K562 (cell line): ENCODE data around the gene MAP3K4. TPM values are rescaled to one million over a fixed set of nuclear protein-coding genes. Genes with fewer than 3 reads are reported as not detected.

ENCODE experiments used
- ATAC-seq: fragments of 200-7000 bp; cut with Tn5 transposase; 3 replicates; pipeline ENCODE4 v1.9.1; 2020; ENCODE audit warnings: moderate library complexity
- BruUV-seq: library from RNA; stranded (reverse); fragments of 400-500 nt; replicated peaks from 2 replicates; lab custom pipeline; 2021; lab: Mats Ljungman, UMichigan
- CTCF ChIA-PET: fragments of 300-600 bp; formaldehyde crosslinking; extraction: SDS; loops from one replicate; lab custom pipeline; 2021; ENCODE audit warnings: low intra/inter-chr PET ratio; lab: Yijun Ruan, JAX
- POLR2A ChIA-PET: fragments of 300-600, 350-650 bp; sonication (Branson Sonifier 250); formaldehyde crosslinking; extraction: SDS; loops from one replicate; lab custom pipeline; 2021; ENCODE audit warnings: antibody characterized with exemption, inconsistent platforms; lab: Yijun Ruan, JAX
- DNase-seq, 4 experiments: peaks; one replicate each; pipeline versions ENCODE4 v3.0.0 to v3.0.0-alpha.2; 2011 to 2018; ENCODE audit warnings: low spot score in 3 of 4, mixed read lengths in 3 of 4; ENCODE audit errors: extremely low read depth in 1 of 4
- FAIRE-seq: peaks from 2 replicates; lab custom pipeline; 2011; peaks lifted over from hg19 to GRCh38; lab: Jason Lieb, UNC
- H2AFZ ChIP-seq: 2 replicates; pipeline ENCODE4 v1.6.0; 2011; ENCODE audit warnings: low read depth, low read length, control low read depth, inconsistent platforms
- H3K27ac ChIP-seq: fragments of 200-600 bp; 3 replicates; pipeline ENCODE4 v1.8.0; 2011; ENCODE audit warnings: low read depth, mild to moderate bottlenecking, control low read depth, inconsistent platforms, low read length, moderate library complexity, mixed read lengths; ENCODE audit errors: extremely low read depth
- H3K27me3 ChIP-seq, 2 experiments: fragments of 300-600 bp in 1 of 2; 2 replicates in 1 of 2; 3 replicates in 1 of 2; pipeline versions ENCODE4 v1.6.0 to v1.8.0; 2011; ENCODE audit warnings: inconsistent platforms in 2 of 2, low read length in 2 of 2, mild to moderate bottlenecking in 1 of 2, mixed read lengths in 1 of 2, moderate library complexity in 1 of 2; ENCODE audit not compliant: control insufficient read depth in 2 of 2, insufficient read depth in 2 of 2
- H3K36me3 ChIP-seq: fragments of 300-600 bp; 3 replicates; pipeline ENCODE4 v1.8.0; 2011; ENCODE audit warnings: mild to moderate bottlenecking, low read length, inconsistent platforms; ENCODE audit not compliant: control insufficient read depth, insufficient read depth
- H3K4me1 ChIP-seq, 2 experiments: fragments of 200-600 bp in 1 of 2; replicated peaks in 1 of 2; 2 replicates in 1 of 2; 3 replicates in 1 of 2; pipeline versions ENCODE4 v1.5.1 to v1.8.0; 2011; ENCODE audit warnings: inconsistent platforms in 2 of 2, low read length in 2 of 2, mild to moderate bottlenecking in 1 of 2, mixed read lengths in 1 of 2, moderate library complexity in 1 of 2; ENCODE audit not compliant: control insufficient read depth in 2 of 2, insufficient read depth in 2 of 2
- H3K4me2 ChIP-seq: 2 replicates; pipeline ENCODE4 v1.6.1; 2011; ENCODE audit warnings: low read length, control low read depth, inconsistent platforms, mixed read lengths; ENCODE audit not compliant: insufficient read depth
- H3K4me3 ChIP-seq: fragments of 200-600 bp; sonication (generic), shearing (Covaris generic); 2 replicates; pipeline ENCODE4 v1.5.1; 2016; ENCODE audit warnings: control low read depth, inconsistent platforms
- H3K79me2 ChIP-seq: fragments of 200-600 bp; 3 replicates; pipeline ENCODE4 v1.8.0; 2011; ENCODE audit warnings: low read length, inconsistent platforms; ENCODE audit not compliant: control insufficient read depth, insufficient read depth
- H3K9ac ChIP-seq, 2 experiments: 2 replicates each; pipeline versions ENCODE4 v1.6.0 to v1.6.1; 2011; ENCODE audit warnings: low read depth in 2 of 2, low read length in 2 of 2, control low read depth in 1 of 2, inconsistent platforms in 1 of 2, mild to moderate bottlenecking in 1 of 2, mixed read lengths in 1 of 2; ENCODE audit not compliant: insufficient read depth in 1 of 2
- H3K9me1 ChIP-seq: one replicate; pipeline ENCODE4 v1.6.0; 2011; ENCODE audit warnings: inconsistent platforms, mild to moderate bottlenecking, low read length, moderate library complexity; ENCODE audit not compliant: control insufficient read depth, insufficient read depth
- H3K9me3 ChIP-seq: replicated peaks from 2 replicates; pipeline ENCODE4 v1.5.1; 2011; ENCODE audit warnings: low read depth, low read length, inconsistent platforms; ENCODE audit not compliant: control insufficient read depth, insufficient read depth
- H4K20me1 ChIP-seq: replicated peaks from 2 replicates; pipeline ENCODE4 v1.6.1; 2011; ENCODE audit warnings: low read length, inconsistent platforms, mixed read lengths; ENCODE audit not compliant: control insufficient read depth, insufficient read depth
- CEBPG ChIP-seq, 3 experiments: fragments of 200-800 bp in 1 of 3; sonication (Bioruptor generic) in 1 of 3; sonication (generic) in 1 of 3; formaldehyde crosslinking in 1 of 3; IDR thresholded peaks in 2 of 3; conservative IDR thresholded peaks in 1 of 3; 2 replicates each; pipeline versions ENCODE4 v1.6.1 to v1.8.0; 2016 to 2022; ENCODE audit warnings: missing compliant biosample characterization in 2 of 3, missing genetic modification characterization in 2 of 3, mild to moderate bottlenecking in 1 of 3, missing genetic modification reagents in 1 of 3
- FOSL1 ChIP-seq: fragments of 200-800 bp; sonication (Bioruptor generic); conservative IDR thresholded peaks from 2 replicates; pipeline ENCODE4 v1.6.1; 2016; ENCODE audit warnings: missing genetic modification characterization, missing compliant biosample characterization
- FOXK2 ChIP-seq, 2 experiments: fragments of 450-650 bp; IDR thresholded peaks in 1 of 2; conservative IDR thresholded peaks in 1 of 2; 2 replicates each; pipeline ENCODE4 v1.6.1; 2016; ENCODE audit warnings: low read depth in 2 of 2, mild to moderate bottlenecking in 1 of 2
- HNRNPUL1 ChIP-seq: fragments of 200-400 bp; formaldehyde crosslinking; IDR thresholded peaks from 2 replicates; pipeline ENCODE4 v1.6.1; 2017; ENCODE audit warnings: low read length
- RBFOX2 ChIP-seq: fragments of 200-400 bp; formaldehyde crosslinking; IDR thresholded peaks from 2 replicates; pipeline ENCODE4 v1.6.1; 2017; ENCODE audit warnings: low read depth, mild to moderate bottlenecking, low read length, moderate library complexity
- ZNF124 ChIP-seq: sonication (generic); formaldehyde crosslinking; IDR thresholded peaks from 2 replicates; pipeline ENCODE4 v1.8.1; 2022; ENCODE audit warnings: missing genetic modification reagents
- WGBS: fragments of 100-300 bp; shearing (Covaris generic); methylation state at CpG from one replicate; pipeline ENCODE4 v1.1.6; 2016; ENCODE audit warnings: low coverage, mixed read lengths; ENCODE audit not compliant: insufficient coverage; ENCODE audit errors: missing lambda C conversion rate; 5-methylcytosine and 5-hydroxymethylcytosine counted together
- in situ Hi-C: fragments of 300-500 bp; cut with MboI; formaldehyde crosslinking; loops from 4 replicates; pipeline ENCODE4 v1.15.0; 2018; ENCODE audit warnings: inconsistent platforms, mixed read lengths
- intact Hi-C: fragments of 100-400 bp; cut with micrococcal nuclease; formaldehyde crosslinking; loops from 2 replicates; pipeline ENCODE4 v1.14.2; 2022
- polyA plus RNA-seq, 8 experiments: library from polyadenylated mRNA; depleted of rRNA in 4 of 8; stranded (reverse) in 5 of 8; unstranded in 3 of 8; fragments of >200 nt; fragmentation: Nextera tagmentation in 2 of 8; fragmentation: Illumina TruSeq in 1 of 8; extraction: Ambion mirVana in 2 of 8; extraction: Trizol in 1 of 8; gene quantifications; 2 replicates each; pipeline versions ENCODE4 v1.2.1 to v1.2.3, GENCODE V29; 2011 to 2014; ENCODE audit warnings: inconsistent platforms in 1 of 8, missing spikeins in 1 of 8
- total RNA-seq, 7 experiments: library from RNA; depleted of rRNA in 6 of 7; stranded (reverse); fragments of >200 nt in 6 of 7; fragmentation: Illumina TruSeq in 2 of 7; extraction: Trizol in 2 of 7; gene quantifications; 2 replicates each; pipeline versions ENCODE4 v1.2.1 to v1.2.3, GENCODE V29; 2011 to 2021; ENCODE audit warnings: low replicate concordance in 1 of 7
- TF ChIP-seq, protein P1 (sequence below), 3 experiments: fragments of 200-800 bp in 1 of 3; fragments of 250-450 bp in 1 of 3; fragments of 450-650 bp in 1 of 3; sonication (Bioruptor Pico) in 1 of 3; sonication (Bioruptor generic) in 1 of 3; formaldehyde crosslinking in 1 of 3; IDR thresholded peaks; 2 replicates each; pipeline versions ENCODE4 v1.6.1 to v1.8.0; 2016 to 2022; ENCODE audit warnings: mild to moderate bottlenecking in 2 of 3, missing genetic modification characterization in 2 of 3, missing compliant biosample characterization in 1 of 3, moderate library complexity in 1 of 3
- TF ChIP-seq, protein P2 (sequence below): fragments of 450-650 bp; IDR thresholded peaks from 2 replicates; pipeline ENCODE4 v1.6.1; 2014; ENCODE audit warnings: low read depth, mild to moderate bottlenecking, moderate library complexity, borderline replicate concordance

MAP3K4 gene
- total and polyA plus RNA-seq, 9 of the 15 experiments (the other 6 are each of a cell fraction or from before 2014, with no cell fraction given), result 21.0 to 77.2 (median 48.9) TPM

DNA sequence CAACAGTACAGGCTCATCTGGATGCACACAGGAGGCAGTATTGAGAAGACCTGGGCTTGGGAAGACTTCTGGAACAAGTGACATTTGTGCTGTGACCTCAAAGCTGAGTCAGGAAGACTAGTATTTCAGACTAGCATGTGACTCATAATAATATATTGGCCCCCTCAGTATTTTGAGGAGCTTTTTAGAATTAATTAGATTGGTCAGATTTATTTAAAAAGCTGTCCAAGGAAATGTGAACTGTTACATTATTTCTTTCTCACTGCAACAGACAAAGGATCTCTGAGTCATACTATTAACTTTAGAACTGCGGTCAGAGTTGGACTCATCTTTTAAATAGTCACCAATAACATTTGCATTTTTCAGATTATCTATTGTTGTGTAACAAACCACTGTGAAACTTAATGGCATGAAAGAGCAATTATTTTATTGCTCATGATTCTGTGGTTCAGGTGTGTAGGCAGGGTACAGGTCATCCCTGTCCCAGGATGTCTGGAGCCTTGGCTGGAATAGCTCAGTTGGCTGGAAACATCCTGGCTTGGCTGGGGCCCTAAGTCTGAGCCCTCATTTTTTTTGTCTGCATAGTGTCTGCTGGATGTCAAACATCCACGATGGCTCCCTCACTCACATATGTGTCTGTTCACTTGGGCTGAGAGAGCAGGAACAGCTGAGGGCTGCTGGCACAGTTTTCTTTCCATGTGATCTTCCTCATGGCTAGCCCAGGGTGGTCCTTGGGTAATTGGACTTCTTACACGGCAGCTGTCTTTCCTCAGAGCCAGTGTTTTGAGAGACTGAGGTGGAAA is 46.9 kb downstream of the MAP3K4 start:
- Histone ChIP-seq H3K9ac (no peak overlapping the region; a peak in 1 of 4 replicates), H3K4me2 (no peak overlapping the region), H3K9me1 (no peaks in the 10 kb centered on the region), H3K27me3 (no peaks in the 10 kb centered on the region), H3K4me3 (no peak overlapping the region), H3K27ac (no peak overlapping the region), H3K79me2 (peaks cover 11% of the 10 kb centered on the region), H2AFZ (no peak overlapping the region), H3K9me3 (no peaks in the 10 kb centered on the region), H3K4me1 (peaks cover 0 to 6% of the 10 kb centered on the region in 2 experiments; a peak in 3 of 5 replicates), H4K20me1 (no peaks in the 10 kb centered on the region), H3K36me3 (peaks cover 82% of the 10 kb centered on the region)
- ATAC-seq (0 out of 3 replicates have a peak, but pooled peaks have one; percentile 16), DNase-seq (no peak), FAIRE-seq (no peak)
- 84% methylated on average over 3 of the region's 3 CpGs for WGBS
- CTCF ChIA-PET, result no interaction called here
- TF ChIP-seq, protein P1, sequence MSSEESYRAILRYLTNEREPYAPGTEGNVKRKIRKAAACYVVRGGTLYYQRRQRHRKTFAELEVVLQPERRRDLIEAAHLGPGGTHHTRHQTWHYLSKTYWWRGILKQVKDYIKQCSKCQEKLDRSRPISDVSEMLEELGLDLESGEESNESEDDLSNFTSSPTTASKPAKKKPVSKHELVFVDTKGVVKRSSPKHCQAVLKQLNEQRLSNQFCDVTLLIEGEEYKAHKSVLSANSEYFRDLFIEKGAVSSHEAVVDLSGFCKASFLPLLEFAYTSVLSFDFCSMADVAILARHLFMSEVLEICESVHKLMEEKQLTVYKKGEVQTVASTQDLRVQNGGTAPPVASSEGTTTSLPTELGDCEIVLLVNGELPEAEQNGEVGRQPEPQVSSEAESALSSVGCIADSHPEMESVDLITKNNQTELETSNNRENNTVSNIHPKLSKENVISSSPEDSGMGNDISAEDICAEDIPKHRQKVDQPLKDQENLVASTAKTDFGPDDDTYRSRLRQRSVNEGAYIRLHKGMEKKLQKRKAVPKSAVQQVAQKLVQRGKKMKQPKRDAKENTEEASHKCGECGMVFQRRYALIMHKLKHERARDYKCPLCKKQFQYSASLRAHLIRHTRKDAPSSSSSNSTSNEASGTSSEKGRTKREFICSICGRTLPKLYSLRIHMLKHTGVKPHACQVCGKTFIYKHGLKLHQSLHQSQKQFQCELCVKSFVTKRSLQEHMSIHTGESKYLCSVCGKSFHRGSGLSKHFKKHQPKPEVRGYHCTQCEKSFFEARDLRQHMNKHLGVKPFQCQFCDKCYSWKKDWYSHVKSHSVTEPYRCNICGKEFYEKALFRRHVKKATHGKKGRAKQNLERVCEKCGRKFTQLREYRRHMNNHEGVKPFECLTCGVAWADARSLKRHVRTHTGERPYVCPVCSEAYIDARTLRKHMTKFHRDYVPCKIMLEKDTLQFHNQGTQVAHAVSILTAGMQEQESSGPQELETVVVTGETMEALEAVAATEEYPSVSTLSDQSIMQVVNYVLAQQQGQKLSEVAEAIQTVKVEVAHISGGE (CRISPR knock-in tag; IDR thresholded peaks at IDR 0.05), result no peak
- TF ChIP-seq, protein P2, sequence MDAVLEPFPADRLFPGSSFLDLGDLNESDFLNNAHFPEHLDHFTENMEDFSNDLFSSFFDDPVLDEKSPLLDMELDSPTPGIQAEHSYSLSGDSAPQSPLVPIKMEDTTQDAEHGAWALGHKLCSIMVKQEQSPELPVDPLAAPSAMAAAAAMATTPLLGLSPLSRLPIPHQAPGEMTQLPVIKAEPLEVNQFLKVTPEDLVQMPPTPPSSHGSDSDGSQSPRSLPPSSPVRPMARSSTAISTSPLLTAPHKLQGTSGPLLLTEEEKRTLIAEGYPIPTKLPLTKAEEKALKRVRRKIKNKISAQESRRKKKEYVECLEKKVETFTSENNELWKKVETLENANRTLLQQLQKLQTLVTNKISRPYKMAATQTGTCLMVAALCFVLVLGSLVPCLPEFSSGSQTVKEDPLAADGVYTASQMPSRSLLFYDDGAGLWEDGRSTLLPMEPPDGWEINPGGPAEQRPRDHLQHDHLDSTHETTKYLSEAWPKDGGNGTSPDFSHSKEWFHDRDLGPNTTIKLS, result no peak
- TF ChIP-seq CEBPG (CRISPR knock-in tag; IDR thresholded peaks at IDR 0.05), result no peak
- 0 out of 4 replicates have a peak, but pooled peaks of 1 of the 2 experiments have one; percentile 21 for TF ChIP-seq CEBPG (tag; conservative IDR thresholded peaks at IDR 0.05 in 1 of 2, IDR thresholded peaks at IDR 0.05 in 1 of 2)
- 0 out of 2 replicates have a peak, but pooled peaks have one; percentile 37 for TF ChIP-seq HNRNPUL1
- TF ChIP-seq FOXK2 (conservative IDR thresholded peaks at IDR 0.05 in 1 of 2, IDR thresholded peaks at IDR 0.05 in 1 of 2; ENCODE audit: low read depth in 2 of 2), result no peak
- TF ChIP-seq RBFOX2, result no peak
- peak; percentile 21; the same call in 1 of the 2 replicates for TF ChIP-seq ZNF124 (CRISPR knock-in tag)
- peak; percentile 67 for TF ChIP-seq FOSL1 (tag)
- intact Hi-C loops (no loop called here), in situ Hi-C loops (no loop called here)
- BruUV-seq, result TSS peak; percentile 8
- POLR2A ChIA-PET, result interaction anchor here (0.6 to 2.9 kb wide), 4 partner anchors 9 to 113 kb away, joined by 3 to 15 read pairs (median 4); no protein-coding TSS in a partner anchor
